ENCODE results near the gene C8B.

GRCh38 chr1:56965191-56965590 lies 624 bp downstream of the C8B start:
- TF ChIP-seq POLR2A (IDR thresholded peaks at IDR 0.05) (no peak), POLR2AphosphoS5 (IDR thresholded peaks at IDR 0.05) (no peak), CTCF (IDR thresholded peaks at IDR 0.05) (no peak), EP300 (IDR thresholded peaks at IDR 0.05) (no peak)
